HG02884 (cell line): ENCODE measurements around the gene CELF4.

Source experiments
- ATAC-seq: cut with Tn5 transposase; IDR thresholded peaks from one replicate; pipeline ENCODE4 v1.9.1; 2021; ENCODE audit warnings: mild to moderate bottlenecking, moderate library complexity; ENCODE audit not compliant: unreplicated experiment

Gene CELF4

DNA sequence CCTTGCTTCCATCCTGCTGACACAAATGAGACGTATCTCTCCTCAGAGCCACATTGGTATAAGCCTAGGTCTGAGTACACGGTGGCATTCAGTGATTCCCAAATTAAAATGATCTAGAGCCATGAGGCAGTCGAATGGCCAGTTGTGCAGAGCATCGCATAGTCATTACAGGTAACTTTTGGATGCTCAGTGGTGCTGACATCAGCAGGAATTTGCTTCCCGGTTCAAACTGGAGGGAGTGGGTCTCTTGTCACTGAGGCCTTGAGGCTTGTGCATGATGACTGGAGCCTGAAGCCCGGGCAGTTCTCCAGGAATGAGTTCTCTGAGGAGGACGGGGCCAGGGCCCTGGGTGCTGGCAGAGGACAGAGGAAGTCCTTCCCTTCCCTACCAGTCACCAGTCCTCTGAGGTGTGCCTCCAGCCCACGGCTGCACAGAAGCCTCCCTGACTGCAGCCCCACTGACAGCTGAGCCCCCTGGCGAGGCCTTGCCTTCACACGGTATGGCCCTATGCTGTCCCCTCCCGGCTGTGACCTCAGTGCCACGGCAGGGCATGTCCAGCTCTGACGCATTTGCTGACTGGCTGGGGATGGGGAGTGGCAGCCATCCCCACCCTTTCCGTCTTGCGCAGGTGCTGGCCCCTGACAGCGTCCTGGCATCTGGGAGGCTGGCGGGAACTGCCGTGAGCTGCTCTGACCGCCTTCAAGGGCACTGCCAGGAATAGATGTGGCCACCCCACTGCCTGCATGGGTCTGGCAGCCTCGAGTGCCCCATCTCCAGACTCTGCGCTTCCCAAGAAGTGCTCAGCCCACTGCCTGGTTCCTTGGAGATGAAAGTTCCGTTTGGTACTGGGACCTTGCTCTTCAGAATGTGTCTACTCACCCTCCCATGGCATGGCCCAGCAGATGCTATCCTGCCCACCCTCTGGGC, 117.4 kb downstream of the CELF4 start:
- no peak for ATAC-seq

DNA sequence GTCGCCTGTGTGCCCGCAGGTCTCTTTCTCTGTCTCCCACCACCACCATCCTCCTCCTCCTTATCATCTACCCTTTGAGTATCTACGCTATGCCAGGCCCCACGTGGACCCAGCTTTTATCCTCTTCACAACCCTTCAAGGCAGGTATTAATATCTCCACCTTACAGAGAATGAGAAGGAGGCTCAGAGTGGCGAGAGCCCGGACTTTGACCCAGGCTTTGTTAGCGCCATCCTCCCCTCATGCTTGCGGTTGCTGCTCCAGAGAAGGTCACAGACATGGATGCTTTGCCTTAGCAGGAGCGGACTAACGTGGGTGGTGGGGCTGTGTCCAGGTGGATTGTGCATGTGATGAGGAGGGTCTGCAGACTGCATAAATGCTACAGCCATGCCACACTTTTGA, 119.8 kb downstream of the CELF4 start:
- ATAC-seq = no peak

GRCh38 chr18:37445368-37445767, 120.2 kb downstream of the CELF4 start:
- ATAC-seq = no peak

DNA sequence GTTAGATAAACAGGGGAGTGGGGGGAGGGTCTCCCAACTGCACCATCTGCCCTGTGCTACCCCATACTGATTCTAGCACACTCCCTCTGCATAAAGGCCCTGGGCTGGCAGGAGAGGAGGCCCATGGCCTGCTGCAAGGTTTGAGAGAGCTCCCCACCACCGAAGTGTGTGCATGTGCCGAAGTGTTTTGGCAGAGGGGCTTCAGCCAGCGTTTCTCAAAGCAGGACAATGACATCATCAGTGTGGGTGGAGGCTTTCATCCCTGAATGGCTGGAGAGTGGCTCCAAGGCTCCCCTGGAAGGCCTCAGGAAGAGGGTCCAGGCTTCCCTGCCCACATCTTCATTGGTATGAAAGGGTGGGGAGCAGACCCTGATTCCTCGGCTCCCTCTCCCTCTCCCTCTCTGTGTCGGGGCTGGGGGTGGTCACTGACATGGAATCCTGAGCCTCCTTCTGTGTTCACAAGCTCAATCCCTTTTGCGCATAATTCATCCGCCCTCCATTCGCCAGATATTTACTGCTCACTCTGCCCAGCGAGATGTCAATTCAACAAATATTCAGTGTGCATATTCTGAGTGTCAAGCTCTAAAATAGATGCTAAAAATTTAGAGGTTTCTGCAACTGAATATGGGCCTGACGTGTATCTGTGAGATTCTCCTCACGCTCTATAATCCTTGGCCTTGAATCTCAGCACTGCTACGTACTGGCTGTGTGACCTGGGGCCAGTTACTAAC, 122.1 kb downstream of the CELF4 start:
- no peak for ATAC-seq

GRCh38 chr18:37442477-37442876, 123.1 kb downstream of the CELF4 start:
- ATAC-seq = no peak

GRCh38 chr18:37441821-37442220, 123.8 kb downstream of the CELF4 start:
- ATAC-seq = no peak

GRCh38 chr18:37440206-37440605, 125.4 kb downstream of the CELF4 start:
- no peak for ATAC-seq

GRCh38 chr18:37438417-37439180, 127.0 kb downstream of the CELF4 start:
- no peak for ATAC-seq

DNA sequence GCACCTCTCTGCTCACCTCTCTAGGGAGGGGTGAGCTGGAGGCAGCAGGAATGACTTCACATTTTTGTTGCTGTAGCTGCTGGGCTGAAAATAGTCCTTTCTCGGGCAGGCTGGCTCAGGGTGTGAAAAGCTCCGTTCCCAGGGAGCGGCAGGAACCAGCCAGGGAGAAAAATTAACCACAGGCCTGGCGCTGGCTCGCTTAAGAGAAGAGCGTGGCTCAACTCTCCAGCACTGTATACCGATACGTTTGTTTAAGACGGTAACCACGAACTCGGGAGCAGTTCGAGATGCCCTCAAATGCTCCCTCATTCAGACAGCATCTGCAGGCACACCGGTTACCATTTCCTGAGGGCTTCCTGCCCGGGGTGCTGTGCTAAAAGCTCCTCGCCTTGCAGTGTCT, 129.6 kb downstream of the CELF4 start:
- ATAC-seq = no peak

- ATAC-seq = no peak
These were observed 130.3 kb downstream of the CELF4 start for GRCh38 chr18:37435150-37435867.

GRCh38 chr18:37434161-37434860, 131.3 kb downstream of the CELF4 start:
- no peak for ATAC-seq

DNA sequence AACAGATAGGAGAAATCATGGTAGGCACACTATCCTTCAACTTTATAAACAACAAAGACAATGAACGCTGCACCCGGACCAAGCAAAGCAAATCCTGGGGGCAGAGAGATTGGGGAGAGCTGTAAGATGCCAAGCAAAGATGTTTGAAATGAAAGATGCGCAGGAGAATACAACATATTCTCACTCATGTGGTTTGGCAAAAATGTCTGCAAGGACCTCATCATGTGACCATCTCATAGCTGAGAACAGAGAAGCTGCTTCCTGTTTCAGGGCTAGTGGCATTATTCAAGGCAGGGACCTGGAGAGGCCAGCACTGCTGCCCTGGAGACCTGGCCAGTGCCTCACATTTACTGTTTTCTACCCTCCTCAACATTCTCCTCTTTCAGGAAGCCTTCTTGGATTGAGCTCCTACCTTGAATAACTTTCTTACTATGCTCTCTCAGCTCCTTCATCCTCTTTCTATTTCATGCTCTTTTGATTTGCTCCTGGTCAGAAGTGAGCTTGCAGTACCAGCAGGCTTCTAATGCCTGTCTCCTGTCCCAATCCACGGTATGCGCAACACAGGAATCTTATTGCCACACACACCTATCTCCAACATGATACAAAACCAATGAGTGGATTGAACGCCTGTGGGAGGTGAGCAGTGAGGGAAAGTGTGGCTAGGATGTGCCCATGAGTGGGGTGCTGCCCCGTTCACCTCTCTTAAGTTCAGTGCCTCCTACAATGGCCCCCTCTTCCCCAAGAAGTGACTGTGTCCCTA, 133.0 kb downstream of the CELF4 start:
- ATAC-seq = no peak

DNA sequence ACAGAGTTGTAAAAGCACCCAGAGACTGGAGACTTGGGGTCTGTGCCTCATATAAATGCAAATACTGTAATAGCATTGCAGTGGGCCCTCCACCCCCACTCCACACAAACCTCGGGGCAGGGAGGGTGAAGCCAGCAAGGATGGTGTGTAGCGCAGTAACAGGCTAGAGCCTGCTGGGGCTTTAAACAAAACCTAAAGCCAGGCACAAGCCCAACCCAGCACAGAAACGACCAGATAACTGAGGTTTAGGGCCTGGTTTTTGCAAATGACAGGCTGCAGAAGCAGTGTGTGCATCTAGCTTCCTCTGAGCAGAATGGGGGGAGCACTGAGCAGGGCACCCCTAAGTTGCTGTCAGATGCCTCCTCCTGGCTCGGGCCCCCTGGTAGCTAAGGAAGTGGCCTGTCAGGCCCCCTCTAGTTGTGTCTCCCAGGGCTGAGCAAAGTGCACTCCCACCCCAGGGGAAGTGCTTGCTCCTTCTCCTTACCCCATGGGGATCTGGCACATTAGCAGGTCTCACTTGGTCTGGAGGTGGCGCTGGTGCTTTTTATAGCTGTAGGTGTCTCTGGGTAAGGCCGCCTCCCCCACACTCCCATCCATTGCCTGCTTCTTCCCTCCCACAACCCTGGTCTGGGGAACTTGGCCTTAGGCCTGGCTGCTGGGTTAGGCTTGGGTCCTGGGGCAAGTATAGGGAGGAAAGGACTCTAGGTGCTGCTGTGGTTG, 135.1 kb downstream of the CELF4 start:
- no peak for ATAC-seq

- no peak for ATAC-seq
These were observed 135.8 kb downstream of the CELF4 start for GRCh38 chr18:37429791-37430190.

- ATAC-seq = no peak
These were observed 137.2 kb downstream of the CELF4 start for GRCh38 chr18:37428288-37428974.

DNA sequence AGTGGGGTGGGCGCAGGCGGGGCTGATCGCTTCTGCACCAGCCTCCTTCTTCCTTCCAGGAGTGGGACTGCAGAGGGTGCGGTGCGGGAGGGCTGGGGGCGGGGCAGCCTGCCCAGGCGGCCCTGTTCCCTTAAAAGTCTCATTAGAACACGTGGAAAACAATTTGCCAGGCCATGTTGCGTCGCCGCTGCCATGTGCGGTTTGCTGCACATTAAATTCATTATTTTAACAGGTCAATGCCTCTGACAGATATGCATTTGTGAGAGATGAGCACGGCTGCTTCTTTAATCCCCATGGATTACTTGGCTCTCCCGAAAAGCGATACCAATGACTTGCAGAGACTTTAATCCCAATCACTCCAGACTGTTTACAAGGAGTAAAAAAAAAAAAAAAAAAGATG, 139.0 kb downstream of the CELF4 start:
- no peak for ATAC-seq

- ATAC-seq = no peak
These were observed 140.4 kb downstream of the CELF4 start for GRCh38 chr18:37425222-37425621.

GRCh38 chr18:37424507-37424906, 141.1 kb downstream of the CELF4 start:
- ATAC-seq = no peak
